ENCODE data around the gene GPR17.

Gene GPR17

DNA sequence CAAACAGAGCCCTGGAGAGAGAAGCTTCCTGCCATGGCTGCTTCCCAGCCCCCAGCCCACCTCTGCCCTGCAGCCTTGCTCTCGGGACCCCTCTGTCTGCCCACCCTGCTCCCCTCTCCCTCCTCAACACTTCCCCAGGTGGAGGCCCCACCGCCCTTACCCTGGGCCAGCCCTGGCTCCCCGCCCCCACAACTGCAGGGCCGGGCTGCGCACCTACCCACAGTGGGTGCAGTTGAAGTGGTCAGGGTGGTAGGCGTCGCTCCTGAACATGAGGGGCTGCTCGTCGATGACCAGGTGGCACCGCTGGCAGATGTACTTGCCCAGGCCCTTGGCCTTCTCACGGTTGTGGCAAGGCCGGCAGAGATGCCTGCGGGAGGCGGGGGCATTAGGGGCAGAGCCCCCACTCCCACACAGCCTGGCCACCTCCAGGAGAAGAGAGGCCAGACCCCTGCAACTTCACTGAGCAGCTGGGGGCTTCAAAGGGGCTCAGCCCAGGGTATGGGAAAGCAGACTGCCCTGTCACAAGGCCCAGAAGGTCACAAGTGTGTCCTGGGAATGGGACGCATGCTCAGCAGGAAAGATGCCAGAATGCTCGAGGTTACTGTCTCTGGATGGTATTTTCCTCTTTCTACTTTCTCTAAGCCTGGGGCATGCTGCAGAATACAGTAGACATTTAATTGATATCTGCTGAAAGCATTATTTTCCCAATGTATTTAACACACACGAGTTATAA is 3.1 kb upstream of the GPR17 start:
- Histone ChIP-seq H3K79me1 (ENCODE audit: low read length) (peaks cover 17% of the 10 kb centered on the region), H2BK120ac (ENCODE audit: insufficient read depth, low read length, poor library complexity) (peak overlapping the region; percentile 13), H3K18ac (ENCODE audit: low read length) (no peak overlapping the region), H2AFZ (ENCODE audit: insufficient read depth, low read length, poor library complexity) (no peak overlapping the region), H3K27ac (ENCODE audit: low read depth, low read length) (no peak overlapping the region), H4K8ac (ENCODE audit: low read depth, low read length) (no peak overlapping the region), H3K79me2 (ENCODE audit: control insufficient read depth, insufficient read depth, low read length, poor library complexity) (peaks cover 2% of the 10 kb centered on the region), H4K12ac (ENCODE audit: low read depth, low read length) (no peak overlapping the region), H3K14ac (ENCODE audit: low read length) (peak overlapping the region; percentile 6), H3K23ac (ENCODE audit: low read length) (no peak overlapping the region), H3K4me3 (ENCODE audit: low read depth, low read length) (no peak overlapping the region), H4K91ac (ENCODE audit: low read depth, low read length) (peak overlapping the region; percentile 33), H3K9me3 (ENCODE audit: insufficient read depth, low read depth, low read length) (peaks cover 2% of the 10 kb centered on the region), H2AK5ac (ENCODE audit: low read length) (peak overlapping the region; percentile 34), H3K27me3 (ENCODE audit: insufficient read depth, low read length) (no peaks in the 10 kb centered on the region), H3K4ac (ENCODE audit: low read depth, low read length) (no peak overlapping the region), H3K4me1 (ENCODE audit: control insufficient read depth in 1 of 2, insufficient read depth in 2 of 2, low read length in 2 of 2) (peaks cover 8 to 22% of the 10 kb centered on the region in 2 experiments), H3K9ac (ENCODE audit: low read length) (no peak overlapping the region), H3K4me2 (ENCODE audit: low read length) (no peak overlapping the region), H3K36me3 (ENCODE audit: control insufficient read depth in 1 of 2, insufficient read depth in 2 of 2, low read length in 2 of 2) (no peaks in the 10 kb centered on the region), H2BK12ac (ENCODE audit: low read length) (peak overlapping the region; percentile 6), H2BK5ac (ENCODE audit: low read depth, low read length, poor library complexity) (no peak overlapping the region)
- no CpG with 5 or more reads among the region's 17 CpGs for WGBS (ENCODE audit: extremely low coverage, insufficient coverage, insufficient read length)
- no peak for DNase-seq

DNA sequence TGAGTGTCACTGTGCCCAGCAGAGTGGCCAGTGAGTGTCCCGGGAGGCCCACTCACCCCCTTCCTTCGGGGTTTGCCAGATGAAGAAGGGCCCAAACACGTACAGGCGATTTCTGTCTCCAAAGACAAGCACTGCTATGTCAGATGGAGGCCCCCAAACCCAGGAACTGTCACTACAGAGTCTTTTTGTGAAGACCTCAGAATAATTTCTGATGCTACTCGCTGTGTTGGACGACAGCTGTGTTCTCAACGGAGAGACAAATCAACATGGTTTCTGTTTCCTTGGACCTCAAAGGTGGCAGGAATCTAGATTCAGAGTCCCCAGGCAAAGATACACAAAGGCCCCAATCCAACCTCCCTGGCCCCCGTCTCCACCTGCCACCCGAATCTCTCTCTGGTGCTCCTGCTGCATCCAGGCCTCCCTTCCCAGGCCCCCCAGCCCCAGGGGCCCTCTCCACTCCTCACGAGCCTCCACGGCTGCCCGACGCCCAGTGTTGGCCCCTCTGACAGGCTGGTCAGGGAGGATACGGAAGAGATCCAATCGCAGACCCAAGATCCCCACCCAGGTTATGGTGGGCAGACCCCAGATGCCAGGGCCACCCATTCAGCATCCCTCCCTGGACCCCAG is 2.4 kb upstream of the GPR17 start:
- no peak overlapping the region for H3K4ac ChIP-seq (ENCODE audit: low read depth, low read length)
- H3K23ac ChIP-seq (ENCODE audit: low read length) = no peak overlapping the region
- DNase-seq = no peak
- H3K4me2 ChIP-seq (ENCODE audit: low read length) = no peak overlapping the region
- H3K4me1 ChIP-seq (ENCODE audit: control insufficient read depth in 1 of 2, insufficient read depth in 2 of 2, low read length in 2 of 2) = peaks cover 5 to 15% of the 10 kb centered on the region in 2 experiments
- H3K9ac ChIP-seq (ENCODE audit: low read length) = no peak overlapping the region
- no peak overlapping the region for H3K4me3 ChIP-seq (ENCODE audit: low read depth, low read length)
- peak overlapping the region; percentile 32 for H4K91ac ChIP-seq (ENCODE audit: low read depth, low read length)
- H3K14ac ChIP-seq (ENCODE audit: low read length) = no peak overlapping the region
- peaks cover 2% of the 10 kb centered on the region for H3K9me3 ChIP-seq (ENCODE audit: insufficient read depth, low read depth, low read length)
- no peaks in the 10 kb centered on the region for H3K36me3 ChIP-seq (ENCODE audit: control insufficient read depth in 1 of 2, insufficient read depth in 2 of 2, low read length in 2 of 2)
- no peak overlapping the region for H3K18ac ChIP-seq (ENCODE audit: low read length)
- no peaks in the 10 kb centered on the region for H3K27me3 ChIP-seq (ENCODE audit: insufficient read depth, low read length)
- peak overlapping the region; percentile 32 for H2BK12ac ChIP-seq (ENCODE audit: low read length)
- no CpG with 5 or more reads among the region's 15 CpGs for WGBS (ENCODE audit: extremely low coverage, insufficient coverage, insufficient read length)
- H2BK120ac ChIP-seq (ENCODE audit: insufficient read depth, low read length, poor library complexity) = no peak overlapping the region
- no peaks in the 10 kb centered on the region for H3K79me2 ChIP-seq (ENCODE audit: control insufficient read depth, insufficient read depth, low read length, poor library complexity)
- no peak overlapping the region for H2AFZ ChIP-seq (ENCODE audit: insufficient read depth, low read length, poor library complexity)
- H2AK5ac ChIP-seq (ENCODE audit: low read length) = no peak overlapping the region
- no peak overlapping the region for H4K12ac ChIP-seq (ENCODE audit: low read depth, low read length)
- no peak overlapping the region for H2BK5ac ChIP-seq (ENCODE audit: low read depth, low read length, poor library complexity)
- peaks cover 10% of the 10 kb centered on the region for H3K79me1 ChIP-seq (ENCODE audit: low read length)
- H4K8ac ChIP-seq (ENCODE audit: low read depth, low read length) = no peak overlapping the region
- H3K27ac ChIP-seq (ENCODE audit: low read depth, low read length) = no peak overlapping the region

DNA sequence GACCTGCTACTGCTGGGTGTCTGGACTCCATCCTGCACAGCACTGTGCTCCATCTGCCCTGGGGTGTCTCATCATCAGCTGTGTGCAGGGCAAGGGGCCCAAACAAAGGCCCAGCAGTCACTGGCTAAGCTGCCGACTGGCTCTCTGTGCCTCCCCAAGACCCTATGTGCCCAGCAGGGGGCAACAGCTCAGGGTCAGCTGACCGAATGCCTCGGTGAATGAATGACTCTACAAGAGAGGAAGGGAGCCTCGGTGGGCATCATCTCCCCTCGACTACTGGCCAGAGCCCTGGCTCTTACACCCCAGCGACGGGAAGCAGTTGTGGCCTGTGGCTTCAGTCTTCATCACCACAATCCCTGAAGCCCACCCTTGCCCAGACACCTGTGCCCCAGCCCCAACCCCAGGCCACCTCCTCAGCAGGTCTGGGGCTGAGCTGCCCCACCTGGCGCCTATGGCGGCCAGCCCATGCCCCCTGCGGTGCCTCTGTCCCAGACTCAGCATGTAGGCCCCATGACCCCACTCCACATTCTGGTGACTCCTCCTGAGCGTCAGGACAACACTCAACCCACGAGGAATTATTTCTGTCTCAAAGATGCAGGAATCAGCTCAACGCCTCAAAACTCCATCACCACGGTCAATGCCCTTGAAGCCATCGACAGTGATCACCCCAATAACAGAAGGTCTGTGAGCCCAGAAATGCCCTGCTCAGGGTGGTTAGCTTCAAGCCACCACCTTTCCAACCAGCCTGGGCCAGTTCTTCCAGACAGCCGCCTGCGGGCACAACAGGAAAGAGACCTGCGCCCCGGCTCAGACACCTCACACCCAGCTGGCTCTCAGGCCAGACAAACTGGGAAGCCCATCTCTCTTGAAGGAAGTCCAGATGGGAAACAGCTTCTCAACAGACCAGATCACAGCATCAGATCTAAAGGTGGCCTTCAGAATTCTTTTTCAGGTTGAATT is 1.6 kb upstream of the GPR17 start:
- H4K8ac ChIP-seq (ENCODE audit: low read depth, low read length) = no peak overlapping the region
- H3K27ac ChIP-seq (ENCODE audit: low read depth, low read length) = no peak overlapping the region
- no peak overlapping the region for H2BK120ac ChIP-seq (ENCODE audit: insufficient read depth, low read length, poor library complexity)
- no peak overlapping the region for H3K4me3 ChIP-seq (ENCODE audit: low read depth, low read length)
- no peaks in the 10 kb centered on the region for H3K27me3 ChIP-seq (ENCODE audit: insufficient read depth, low read length)
- no peak overlapping the region for H3K9ac ChIP-seq (ENCODE audit: low read length)
- H4K12ac ChIP-seq (ENCODE audit: low read depth, low read length) = no peak overlapping the region
- no peak overlapping the region for H3K14ac ChIP-seq (ENCODE audit: low read length)
- no peak overlapping the region for H3K4me2 ChIP-seq (ENCODE audit: low read length)
- no CpG with 5 or more reads among the region's 19 CpGs for WGBS (ENCODE audit: extremely low coverage, insufficient coverage, insufficient read length)
- H3K23ac ChIP-seq (ENCODE audit: low read length) = no peak overlapping the region
- no peaks in the 10 kb centered on the region for H3K36me3 ChIP-seq (ENCODE audit: control insufficient read depth in 1 of 2, insufficient read depth in 2 of 2, low read length in 2 of 2)
- peak overlapping the region; percentile 32 for H2BK12ac ChIP-seq (ENCODE audit: low read length)
- no peaks in the 10 kb centered on the region for H3K79me2 ChIP-seq (ENCODE audit: control insufficient read depth, insufficient read depth, low read length, poor library complexity)
- H3K9me3 ChIP-seq (ENCODE audit: insufficient read depth, low read depth, low read length) = peaks cover 2% of the 10 kb centered on the region
- peaks cover 9% of the 10 kb centered on the region for H3K79me1 ChIP-seq (ENCODE audit: low read length)
- H3K18ac ChIP-seq (ENCODE audit: low read length) = no peak overlapping the region
- peak overlapping the region; percentile 32 for H4K91ac ChIP-seq (ENCODE audit: low read depth, low read length)
- H3K4me1 ChIP-seq (ENCODE audit: control insufficient read depth in 1 of 2, insufficient read depth in 2 of 2, low read length in 2 of 2) = peaks cover 5 to 14% of the 10 kb centered on the region in 2 experiments
- H3K4ac ChIP-seq (ENCODE audit: low read depth, low read length) = no peak overlapping the region
- DNase-seq = peak in 1 of 2 donors; percentile 31
- no peak overlapping the region for H2BK5ac ChIP-seq (ENCODE audit: low read depth, low read length, poor library complexity)
- H2AFZ ChIP-seq (ENCODE audit: insufficient read depth, low read length, poor library complexity) = no peak overlapping the region
- H2AK5ac ChIP-seq (ENCODE audit: low read length) = no peak overlapping the region

DNA sequence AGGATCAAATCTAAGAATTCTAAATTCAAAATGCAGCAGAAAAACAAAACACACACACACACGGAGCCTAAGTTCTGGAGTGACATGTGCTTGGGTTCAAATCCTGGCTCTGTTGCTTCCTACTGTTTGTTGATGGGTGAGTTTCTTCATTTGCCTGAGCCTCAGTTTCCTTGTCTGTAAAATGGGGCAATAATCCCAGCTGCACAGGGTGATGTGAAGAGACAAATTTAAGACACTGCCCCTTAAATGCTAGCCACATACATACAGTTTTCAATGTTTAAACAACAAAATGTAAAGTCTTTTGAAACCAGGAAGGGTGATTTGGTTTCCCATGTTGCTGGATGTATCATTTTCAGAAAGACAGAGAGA is 943 bp upstream of the GPR17 start:
- Histone ChIP-seq H2AK5ac (ENCODE audit: low read length) (no peak overlapping the region), H2BK12ac (ENCODE audit: low read length) (no peak overlapping the region), H4K91ac (ENCODE audit: low read depth, low read length) (no peak overlapping the region), H2BK120ac (ENCODE audit: insufficient read depth, low read length, poor library complexity) (no peak overlapping the region), H3K27me3 (ENCODE audit: insufficient read depth, low read length) (no peaks in the 10 kb centered on the region), H3K4me3 (ENCODE audit: low read depth, low read length) (no peak overlapping the region), H3K23ac (ENCODE audit: low read length) (no peak overlapping the region), H3K27ac (ENCODE audit: low read depth, low read length) (no peak overlapping the region), H4K12ac (ENCODE audit: low read depth, low read length) (no peak overlapping the region), H3K9ac (ENCODE audit: low read length) (no peak overlapping the region), H3K79me1 (ENCODE audit: low read length) (peaks cover 9% of the 10 kb centered on the region), H3K79me2 (ENCODE audit: control insufficient read depth, insufficient read depth, low read length, poor library complexity) (no peaks in the 10 kb centered on the region), H4K8ac (ENCODE audit: low read depth, low read length) (no peak overlapping the region), H2AFZ (ENCODE audit: insufficient read depth, low read length, poor library complexity) (no peak overlapping the region), H3K4me1 (ENCODE audit: control insufficient read depth in 1 of 2, insufficient read depth in 2 of 2, low read length in 2 of 2) (peaks cover 5 to 14% of the 10 kb centered on the region in 2 experiments), H3K9me3 (ENCODE audit: insufficient read depth, low read depth, low read length) (no peaks in the 10 kb centered on the region), H2BK5ac (ENCODE audit: low read depth, low read length, poor library complexity) (no peak overlapping the region), H3K36me3 (ENCODE audit: control insufficient read depth in 1 of 2, insufficient read depth in 2 of 2, low read length in 2 of 2) (no peaks in the 10 kb centered on the region), H3K18ac (ENCODE audit: low read length) (no peak overlapping the region), H3K4ac (ENCODE audit: low read depth, low read length) (no peak overlapping the region), H3K14ac (ENCODE audit: low read length) (no peak overlapping the region), H3K4me2 (ENCODE audit: low read length) (no peak overlapping the region)
- WGBS (ENCODE audit: extremely low coverage, insufficient coverage, insufficient read length) = no CpG with 5 or more reads among the region's 1 CpG
- no peak for DNase-seq

Data from trophoblast cell (in vitro differentiated cells and primary cell).